Activated naive CD8-positive, alpha-beta T cell treated with anti-CD3 and anti-CD28 coated beads for 36 hours (primary cell): Measurements from ENCODE around the gene ABCB8. TPM values are rescaled to one million over a fixed set of nuclear protein-coding genes. Genes with fewer than 3 reads are reported as not detected.

ENCODE experiments used
- DNase-seq: peaks from one replicate; pipeline ENCODE4 v3.0.0; 2021
- H3K27ac Mint-ChIP-seq: one replicate; pipeline ENCODE4 v1.8.0; 2022; ENCODE audit warnings: mild to moderate bottlenecking, moderate library complexity, mixed read lengths
- H3K27me3 Mint-ChIP-seq: one replicate; pipeline ENCODE4 v1.8.0; 2022; ENCODE audit warnings: mild to moderate bottlenecking, mixed read lengths
- H3K36me3 Mint-ChIP-seq: one replicate; pipeline ENCODE4 v1.8.0; 2021; ENCODE audit warnings: mild to moderate bottlenecking, mixed read lengths
- H3K4me1 Mint-ChIP-seq: one replicate; pipeline ENCODE4 v1.8.0; 2021; ENCODE audit warnings: mixed read lengths
- H3K4me3 Mint-ChIP-seq: one replicate; pipeline ENCODE4 v1.8.0; 2022; ENCODE audit warnings: mild to moderate bottlenecking, moderate library complexity, mixed read lengths
- H3K9me3 Mint-ChIP-seq: one replicate; pipeline ENCODE4 v1.8.0; 2022; ENCODE audit warnings: mixed read lengths
- total RNA-seq, 2 experiments: library from RNA; stranded (reverse); gene quantifications; one replicate each; pipeline ENCODE4 v1.2.3, GENCODE V29; 2021

ABCB8 gene
- total RNA-seq, 2 experiments from 2014 or later: 34.3 to 37.6 TPM

GRCh38 chr7:151093748-151094147 lies 65.5 kb downstream of the ABCB8 start:
- DNase-seq: no peak
- Mint-ChIP-seq H3K27ac (no peak overlapping the region), H3K36me3 (no peaks in the 10 kb centered on the region), H3K27me3 (peaks cover 7% of the 10 kb centered on the region), H3K9me3 (no peaks in the 10 kb centered on the region), H3K4me1 (peaks cover 5% of the 10 kb centered on the region), H3K4me3 (no peak overlapping the region)

- H3K36me3 Mint-ChIP-seq: no peaks in the 10 kb centered on the region
- H3K9me3 Mint-ChIP-seq: no peaks in the 10 kb centered on the region
- DNase-seq: no peak
- H3K27me3 Mint-ChIP-seq: peaks cover 2% of the 10 kb centered on the region
- H3K27ac Mint-ChIP-seq: no peak overlapping the region
- no peak overlapping the region for H3K4me3 Mint-ChIP-seq
- H3K4me1 Mint-ChIP-seq: no peaks in the 10 kb centered on the region
These were observed 66.4 kb downstream of the ABCB8 start for GRCh38 chr7:151094675-151095074.

- no peaks in the 10 kb centered on the region for H3K4me1 Mint-ChIP-seq
- H3K9me3 Mint-ChIP-seq: no peaks in the 10 kb centered on the region
- no peak for DNase-seq
- no peak overlapping the region for H3K4me3 Mint-ChIP-seq
- H3K27me3 Mint-ChIP-seq: no peaks in the 10 kb centered on the region
- no peaks in the 10 kb centered on the region for H3K36me3 Mint-ChIP-seq
- no peak overlapping the region for H3K27ac Mint-ChIP-seq
These were observed 67.0 kb downstream of the ABCB8 start for GRCh38 chr7:151095123-151095797.

GRCh38 chr7:151095828-151096475 lies 67.7 kb downstream of the ABCB8 start:
- Mint-ChIP-seq H3K9me3 (no peaks in the 10 kb centered on the region), H3K36me3 (no peaks in the 10 kb centered on the region), H3K4me1 (no peaks in the 10 kb centered on the region), H3K27ac (no peak overlapping the region), H3K27me3 (no peaks in the 10 kb centered on the region), H3K4me3 (no peak overlapping the region)
- no peak for DNase-seq

Other genes starting within 250 kb of the ABCB8 start
- gene TMEM176B, start 228.1 kb upstream of the ABCB8 start, total RNA-seq: not detected
- not detected for gene TMEM176A, start 227.7 kb upstream of the ABCB8 start, total RNA-seq
- not detected for gene AOC1, start 175.9 kb upstream of the ABCB8 start, total RNA-seq
- gene KCNH2, start 50.1 kb upstream of the ABCB8 start, total RNA-seq: under 1 TPM; 0.22 to 0.45 TPM
- gene NOS3, start 37.4 kb upstream of the ABCB8 start, total RNA-seq: 1 to 10 TPM; 5.8 to 6.1 TPM
- 10 to 100 TPM; 12.3 TPM for gene ATG9B, start 4.0 kb upstream of the ABCB8 start, total RNA-seq
- 1 to 10 TPM; 2.7 to 3.2 TPM for gene ASIC3, start 20.1 kb downstream of the ABCB8 start, total RNA-seq
- gene CDK5, start 29.4 kb downstream of the ABCB8 start, total RNA-seq: 10 to 100 TPM; 13.3 to 16.0 TPM
- gene SLC4A2, start 31.1 kb downstream of the ABCB8 start, total RNA-seq: 10 to 100 TPM; 66.5 to 69.1 TPM
- gene FASTK, start 52.4 kb downstream of the ABCB8 start, total RNA-seq: 10 to 100 TPM; 65.9 to 68.7 TPM
- gene TMUB1, start 55.0 kb downstream of the ABCB8 start, total RNA-seq: 10 to 100 TPM; 59.2 to 59.3 TPM
- gene AGAP3, start 58.0 kb downstream of the ABCB8 start, total RNA-seq: 10 to 100 TPM; 24.8 to 25.3 TPM
- not detected for gene GBX1, start 139.2 kb downstream of the ABCB8 start, total RNA-seq
- gene ASB10, start 158.8 kb downstream of the ABCB8 start, total RNA-seq: not detected
- not detected for gene H2BK1, start 182.0 kb downstream of the ABCB8 start, total RNA-seq
- 10 to 100 TPM; 85.2 to 87.5 TPM for gene ABCF2, start 198.8 kb downstream of the ABCB8 start, total RNA-seq
- gene CHPF2, start 204.0 kb downstream of the ABCB8 start, total RNA-seq: 10 to 100 TPM; 24.5 to 25.1 TPM
- 1 to 10 TPM; 4.1 to 4.3 TPM for gene SMARCD3, start 220.2 kb downstream of the ABCB8 start, total RNA-seq